Lower leg skin (tissue), 4 donors: ENCODE measurements around the gene LATS1. TPM values are rescaled to one million over a fixed set of nuclear protein-coding genes. Genes with fewer than 3 reads are reported as not detected.

Experiments
- DNase-seq, 2 donors: peaks; one replicate each; pipeline ENCODE4 v3.0.0-alpha.2; 2019; ENCODE audit warnings: low spot score in 2 of 2
- H3K4me3 ChIP-seq: fragments of 200-600 bp; sonication (generic); 2 replicates; pipeline ENCODE4 v1.5.1; 2017; ENCODE audit warnings: mild to moderate bottlenecking, low read depth; ENCODE audit not compliant: poor library complexity, severe bottlenecking
- POLR2A ChIP-seq, 2 donors: fragments of 450-650 bp; IDR thresholded peaks; one replicate each; pipeline ENCODE4 v1.6.1; 2016 to 2017; ENCODE audit warnings: antibody characterized with exemption in 2 of 2, mild to moderate bottlenecking in 1 of 2, moderate library complexity in 1 of 2
- WGBS, 2 donors: methylation state at CpG; one replicate each; pipeline ENCODE4 v1.1.5; 2018; 5-methylcytosine and 5-hydroxymethylcytosine counted together
- intact Hi-C: fragments of 100-400 bp; cut with DNase I; formaldehyde crosslinking; loops from one replicate; pipeline ENCODE4 v1.15.0; 2023; ENCODE audit warnings: low total_unique reads
- total RNA-seq, 4 donors: library from RNA; depleted of rRNA; stranded (reverse); fragments of >200 nt; gene quantifications; one replicate each; pipeline ENCODE4 v1.1.0, GENCODE V29; 2016
- TF ChIP-seq, protein P1 (sequence below), 3 donors: fragments of 450-650 bp; IDR thresholded peaks; one replicate each; pipeline ENCODE4 v1.5.1; 2016; ENCODE audit warnings: antibody characterized with exemption in 3 of 3, mild to moderate bottlenecking in 3 of 3, moderate library complexity in 2 of 3

Gene LATS1
- total RNA-seq, 4 donors from 2014 or later, result 17.6 to 27.9 (median 24.3) TPM

GRCh38 chr6:149651056-149651455 lies 66.8 kb downstream of the LATS1 start:
- no peak overlapping the region for H3K4me3 ChIP-seq
- intact Hi-C loops, result no loop called here
- no peak for DNase-seq
- no peak for TF ChIP-seq POLR2A (IDR thresholded peaks at IDR 0.05)
- TF ChIP-seq, protein P1, sequence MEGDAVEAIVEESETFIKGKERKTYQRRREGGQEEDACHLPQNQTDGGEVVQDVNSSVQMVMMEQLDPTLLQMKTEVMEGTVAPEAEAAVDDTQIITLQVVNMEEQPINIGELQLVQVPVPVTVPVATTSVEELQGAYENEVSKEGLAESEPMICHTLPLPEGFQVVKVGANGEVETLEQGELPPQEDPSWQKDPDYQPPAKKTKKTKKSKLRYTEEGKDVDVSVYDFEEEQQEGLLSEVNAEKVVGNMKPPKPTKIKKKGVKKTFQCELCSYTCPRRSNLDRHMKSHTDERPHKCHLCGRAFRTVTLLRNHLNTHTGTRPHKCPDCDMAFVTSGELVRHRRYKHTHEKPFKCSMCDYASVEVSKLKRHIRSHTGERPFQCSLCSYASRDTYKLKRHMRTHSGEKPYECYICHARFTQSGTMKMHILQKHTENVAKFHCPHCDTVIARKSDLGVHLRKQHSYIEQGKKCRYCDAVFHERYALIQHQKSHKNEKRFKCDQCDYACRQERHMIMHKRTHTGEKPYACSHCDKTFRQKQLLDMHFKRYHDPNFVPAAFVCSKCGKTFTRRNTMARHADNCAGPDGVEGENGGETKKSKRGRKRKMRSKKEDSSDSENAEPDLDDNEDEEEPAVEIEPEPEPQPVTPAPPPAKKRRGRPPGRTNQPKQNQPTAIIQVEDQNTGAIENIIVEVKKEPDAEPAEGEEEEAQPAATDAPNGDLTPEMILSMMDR (IDR thresholded peaks at IDR 0.05), result no peak

- WGBS, 2 donors, result 0 to 1% methylated on average over 53 to 65 of the region's 69 CpGs
- peak; percentile 74 to 96 for DNase-seq
- intact Hi-C loops, result no loop called here
- H3K4me3 ChIP-seq, result peak within 1 kb of the TSS; percentile 69
- TF ChIP-seq POLR2A (IDR thresholded peaks at IDR 0.05), result no peak
- TF ChIP-seq, protein P1 (IDR thresholded peaks at IDR 0.05), result peak in 1 of 3 donors; percentile 7
These were observed 69.5 kb downstream of the LATS1 start, which contains the start of gene KATNA1 for GRCh38 chr6:149648148-149649145. TSS of gene KATNA1 (minus strand) at chr6:149648714. CDS start at chr6:149638547, 10,167 bp downstream.

- TF ChIP-seq, protein P1 (IDR thresholded peaks at IDR 0.05), result no peak
- TF ChIP-seq POLR2A (IDR thresholded peaks at IDR 0.05), result no peak
- no peak overlapping the region for H3K4me3 ChIP-seq
- WGBS, 2 donors, result 77 to 79% methylated on average over 3 of the region's 3 CpGs
- no peak for DNase-seq
- intact Hi-C loops, result no loop called here
These were observed 71.3 kb downstream of the LATS1 start for GRCh38 chr6:149646599-149646998.

GRCh38 chr6:149642829-149643580 lies 74.9 kb downstream of the LATS1 start:
- intact Hi-C loops, result no loop called here
- WGBS, 2 donors, result 92 to 93% methylated on average over 1 of the region's 1 CpG

DNA sequence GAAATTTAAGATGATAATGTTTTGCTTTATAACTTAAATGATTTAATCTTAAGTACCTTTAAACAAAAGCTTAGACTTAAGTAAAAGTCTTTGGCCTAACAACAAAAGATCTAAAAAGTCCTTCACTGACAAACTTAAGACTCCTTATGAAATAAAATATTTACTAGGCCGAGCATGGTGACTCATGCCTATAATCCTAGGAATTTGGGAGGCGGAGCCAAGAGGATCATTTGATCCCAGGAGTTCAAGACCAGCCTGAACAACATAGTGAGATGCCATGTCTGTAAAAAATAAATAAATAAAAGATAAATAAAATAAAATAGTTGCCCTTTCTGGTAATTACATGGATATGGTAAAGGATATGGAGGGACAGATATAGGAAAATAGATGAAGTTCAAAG lies 81.8 kb downstream of the LATS1 start:
- H3K4me3 ChIP-seq, result no peak overlapping the region
- DNase-seq, result no peak
- TF ChIP-seq, protein P1 (IDR thresholded peaks at IDR 0.05), result no peak
- TF ChIP-seq POLR2A (IDR thresholded peaks at IDR 0.05), result no peak
- intact Hi-C loops, result no loop called here
- 62 to 63% methylated on average over 2 of the region's 2 CpGs for WGBS, 2 donors

More at GRCh38 chr6:149642829-149643580, 74.9 kb downstream of the LATS1 start:
- H3K4me3 ChIP-seq, result no peak overlapping the region
- TF ChIP-seq POLR2A (IDR thresholded peaks at IDR 0.05), result no peak
- TF ChIP-seq, protein P1 (IDR thresholded peaks at IDR 0.05), result no peak
- DNase-seq, result no peak
